GM08714 (cell line): ENCODE measurements around the gene TIGAR.

Experiments
- H3K4me3 ChIP-seq: fragments of 200-500 bp; sonication (Bioruptor generic); 2 replicates; pipeline ENCODE4 v1.5.1; 2014; ENCODE audit warnings: mild to moderate bottlenecking, low read length, inconsistent platforms
- ZNF274 ChIP-seq: IDR thresholded peaks from 2 replicates; pipeline ENCODE4 v1.6.1; 2012; ENCODE audit warnings: mild to moderate bottlenecking, low read depth, low read length

The TIGAR gene

GRCh38 chr12:4278329-4279197 is 42.5 kb upstream of the TIGAR start:
- no peak overlapping the region for H3K4me3 ChIP-seq

GRCh38 chr12:4279198-4279690 is 41.8 kb upstream of the TIGAR start:
- TF ChIP-seq ZNF274, result no peak
- H3K4me3 ChIP-seq, result no peak overlapping the region

More at GRCh38 chr12:4278329-4279197, 42.5 kb upstream of the TIGAR start:
- TF ChIP-seq ZNF274, result no peak

GRCh38 chr12:4280351-4281163 is 40.5 kb upstream of the TIGAR start:
- TF ChIP-seq ZNF274, result no peak
- no peak overlapping the region for H3K4me3 ChIP-seq

GRCh38 chr12:4281173-4281654 is 39.8 kb upstream of the TIGAR start:
- H3K4me3 ChIP-seq, result no peak overlapping the region
- no peak for TF ChIP-seq ZNF274

- no peak for TF ChIP-seq ZNF274
- H3K4me3 ChIP-seq, result no peak overlapping the region
Measured at GRCh38 chr12:4282103-4282891, 38.7 kb upstream of the TIGAR start.

- no peak overlapping the region for H3K4me3 ChIP-seq
- TF ChIP-seq ZNF274, result no peak
Measured at GRCh38 chr12:4282892-4283511, 38.0 kb upstream of the TIGAR start.

- TF ChIP-seq ZNF274, result no peak
- no peak overlapping the region for H3K4me3 ChIP-seq
Measured at GRCh38 chr12:4283512-4284255, 37.3 kb upstream of the TIGAR start.

GRCh38 chr12:4284306-4284705 is 36.7 kb upstream of the TIGAR start:
- TF ChIP-seq ZNF274, result no peak
- no peak overlapping the region for H3K4me3 ChIP-seq

- H3K4me3 ChIP-seq, result no peak overlapping the region
- TF ChIP-seq ZNF274, result no peak
Measured at GRCh38 chr12:4285070-4285469, 35.9 kb upstream of the TIGAR start.

GRCh38 chr12:4286228-4286627 is 34.8 kb upstream of the TIGAR start:
- no peak for TF ChIP-seq ZNF274
- no peak overlapping the region for H3K4me3 ChIP-seq

- no peak overlapping the region for H3K4me3 ChIP-seq
- no peak for TF ChIP-seq ZNF274
Measured at GRCh38 chr12:4286771-4287317, 34.2 kb upstream of the TIGAR start.
